ENCODE data around the gene SARDH. TPM values are rescaled to one million over a fixed set of nuclear protein-coding genes. Genes with fewer than 3 reads are reported as not detected.

The SARDH gene
- total RNA-seq, 5 donors from 2014 or later (not counting 1 experiment from before 2014, with no cell fraction given) = 8.8 to 34.4 (median 23.8) TPM

DNA sequence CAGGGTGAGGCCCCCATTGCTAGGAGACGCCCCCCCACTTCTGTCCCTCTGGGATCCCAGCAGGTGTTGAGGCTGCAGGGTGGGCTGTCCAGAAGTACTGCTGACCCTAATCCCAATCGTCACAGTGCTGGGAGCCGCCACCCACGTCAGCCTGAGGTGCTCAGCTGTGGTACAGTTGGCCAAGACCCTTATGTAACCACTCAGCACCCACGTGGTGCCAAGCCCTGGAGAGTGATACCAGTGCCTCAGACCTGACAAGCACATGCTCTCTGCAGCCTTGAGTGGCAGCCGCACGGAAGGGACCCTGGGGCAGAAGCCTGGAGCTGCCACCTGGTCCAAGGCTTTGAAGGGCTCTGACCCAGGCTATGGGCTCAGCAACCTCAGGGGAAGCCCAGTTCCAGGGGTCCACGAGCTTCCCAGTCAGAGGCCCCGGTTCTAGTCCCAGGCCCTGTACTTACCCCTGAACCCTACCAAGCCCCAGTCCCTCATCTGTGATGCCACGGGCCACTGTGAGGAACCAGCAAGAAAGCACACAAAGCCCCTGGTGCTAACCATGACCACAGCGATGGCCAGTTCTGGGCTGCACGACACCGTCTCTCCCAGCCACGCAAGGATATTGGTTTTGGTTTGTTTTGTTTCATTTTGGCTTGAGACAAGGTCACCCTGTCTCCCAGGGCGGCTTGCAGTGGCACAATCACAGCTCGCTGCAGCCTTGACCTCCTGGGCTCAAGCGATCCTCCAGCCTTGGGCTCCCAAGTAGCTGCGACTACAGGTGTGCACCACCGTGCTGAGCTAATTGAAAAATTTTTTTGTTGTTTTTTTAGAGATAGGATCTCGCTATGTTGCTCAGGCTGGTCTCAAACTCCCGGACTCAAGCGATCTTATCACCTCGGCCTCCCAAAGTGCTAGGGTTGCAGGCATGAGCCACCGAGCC, 51.2 kb downstream of the SARDH start:
- Histone ChIP-seq H3K4me3 (ENCODE audit: control insufficient read depth in 1 of 2, extremely low read depth in 1 of 2, low read length in 1 of 2) (no peak overlapping the region), H3K27me3 (replicated peaks in 1 of 2; ENCODE audit: control insufficient read depth in 2 of 2, extremely low read depth in 1 of 2, insufficient read depth in 2 of 2, low read length in 1 of 2) (no peaks in the 10 kb centered on the region), H3K36me3 (ENCODE audit: control insufficient read depth in 2 of 2, extremely low read depth in 1 of 2, insufficient read depth in 1 of 2, low read length in 1 of 2) (peaks cover 7 to 8% of the 10 kb centered on the region in 2 donors), H3K4me1 (ENCODE audit: control insufficient read depth in 1 of 2, extremely low read depth in 1 of 2, insufficient read depth in 2 of 2, low read length in 2 of 2) (peaks cover 27 to 51% of the 10 kb centered on the region in 2 experiments), H3K27ac (ENCODE audit: low read length) (no peak overlapping the region), H3K9me3 (no peaks in the 10 kb centered on the region)
- POLR2A ChIA-PET = no interaction called here
- 84% methylated on average over 14 of the region's 24 CpGs for WGBS (ENCODE audit: insufficient coverage)
- CTCF ChIA-PET = no interaction called here
- peaks cover 25 to 42% (median 32%) of the 10 kb centered on the region in 3 donors for H3K4me1 Mint-ChIP-seq
- no peak for DNase-seq
- no peaks in the 10 kb centered on the region for H3K36me3 Mint-ChIP-seq
- peak overlapping the region; percentile 100 for H3K27ac Mint-ChIP-seq
- H3K4me3 Mint-ChIP-seq = no peak overlapping the region
- ATAC-seq (replicated peaks in 1 of 4) = no peak
- H3K27me3 Mint-ChIP-seq = no peaks in the 10 kb centered on the region
- H3K9me3 Mint-ChIP-seq = no peaks in the 10 kb centered on the region

DNA sequence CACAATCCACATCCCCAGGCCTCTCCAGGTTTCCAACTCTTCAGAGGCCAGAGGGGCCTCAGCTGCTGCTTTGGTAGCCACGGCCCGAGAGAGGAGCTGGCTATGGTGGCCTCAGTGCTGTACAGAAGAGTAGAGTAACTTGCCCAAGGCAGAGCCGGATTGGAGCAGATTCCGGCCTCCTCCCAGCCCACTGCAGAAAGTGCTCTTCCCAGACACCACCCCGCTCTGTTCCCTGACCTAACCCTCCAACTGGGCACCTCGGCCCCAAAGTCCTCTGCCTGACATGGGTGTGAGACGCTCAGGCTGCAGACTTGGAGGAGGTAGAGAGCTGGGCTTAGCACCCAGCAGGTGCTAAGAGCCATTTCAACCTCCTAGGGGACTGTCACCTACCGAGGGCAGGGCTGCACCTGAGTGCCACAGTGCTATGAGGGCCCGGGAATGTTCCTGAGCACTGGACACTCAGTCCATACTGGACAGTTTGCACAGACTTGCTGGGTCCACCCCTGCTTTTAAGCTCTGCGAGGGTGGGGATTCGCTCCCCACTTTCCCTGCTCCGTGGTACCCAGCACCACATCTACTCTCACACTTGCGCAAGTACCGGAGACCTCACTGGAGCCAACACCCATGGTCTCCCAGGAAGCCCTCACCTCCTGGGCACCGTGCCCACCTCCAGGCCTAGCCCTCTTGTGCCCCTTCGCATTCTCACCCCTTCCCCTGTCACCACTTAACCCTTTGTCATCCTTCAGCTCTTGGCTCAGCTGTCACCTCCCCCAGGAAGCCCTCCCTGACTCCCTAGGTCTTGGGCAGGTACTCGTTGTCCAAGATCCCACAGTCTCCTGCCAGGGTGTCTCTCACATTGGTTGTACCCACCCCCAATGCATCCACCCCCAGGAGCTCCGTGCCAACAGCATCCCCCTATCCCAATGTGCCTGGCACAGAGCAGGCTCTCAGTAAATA, 52.2 kb downstream of the SARDH start:
- ATAC-seq (replicated peaks in 1 of 4) = no peak
- Mint-ChIP-seq H3K9me3 (no peaks in the 10 kb centered on the region), H3K4me3 (no peak overlapping the region), H3K36me3 (no peaks in the 10 kb centered on the region), H3K4me1 (peaks cover 30 to 44% (median 36%) of the 10 kb centered on the region in 3 donors), H3K27ac (peak overlapping the region; percentile 100), H3K27me3 (no peaks in the 10 kb centered on the region)
- no peaks in the 10 kb centered on the region for H3K27me3 ChIP-seq (replicated peaks in 1 of 2; ENCODE audit: control insufficient read depth in 2 of 2, extremely low read depth in 1 of 2, insufficient read depth in 2 of 2, low read length in 1 of 2)
- H3K9me3 ChIP-seq = no peaks in the 10 kb centered on the region
- no peak for DNase-seq
- ChIA-PET CTCF (no interaction called here), POLR2A (no interaction called here)
- 94% methylated on average over 13 of the region's 18 CpGs for WGBS (ENCODE audit: insufficient coverage)
- no peak overlapping the region for H3K4me3 ChIP-seq (ENCODE audit: control insufficient read depth in 1 of 2, extremely low read depth in 1 of 2, low read length in 1 of 2)
- peaks cover 7 to 8% of the 10 kb centered on the region in 2 donors for H3K36me3 ChIP-seq (ENCODE audit: control insufficient read depth in 2 of 2, extremely low read depth in 1 of 2, insufficient read depth in 1 of 2, low read length in 1 of 2)
- H3K27ac ChIP-seq (ENCODE audit: low read length) = no peak overlapping the region
- peaks cover 34 to 57% of the 10 kb centered on the region in 2 experiments for H3K4me1 ChIP-seq (ENCODE audit: control insufficient read depth in 1 of 2, extremely low read depth in 1 of 2, insufficient read depth in 2 of 2, low read length in 2 of 2)

DNA sequence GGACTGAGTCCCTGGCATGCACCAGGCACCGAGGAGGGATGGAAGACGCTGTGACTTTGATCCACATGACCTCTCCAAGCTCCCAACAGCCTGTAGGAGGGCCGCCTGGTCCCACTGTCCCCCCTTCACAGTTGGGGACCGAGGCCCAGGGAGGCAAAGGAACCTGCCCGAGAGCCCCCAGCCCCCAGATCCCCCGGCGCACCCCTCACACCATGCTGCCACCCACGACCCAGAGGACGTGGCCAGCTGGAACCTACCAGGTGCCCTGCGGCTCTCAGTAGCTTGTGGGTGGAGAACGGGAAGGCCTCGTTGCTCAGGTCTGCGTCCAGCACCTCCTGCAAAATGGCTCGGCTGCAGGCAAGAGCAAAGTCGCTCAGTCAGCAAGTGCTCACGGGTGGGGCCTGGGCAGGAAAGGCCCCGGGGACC, 53.2 kb downstream of the SARDH start:
- ChIA-PET CTCF (no interaction called here), POLR2A (no interaction called here)
- Mint-ChIP-seq H3K4me3 (peak overlapping the region in 1 of 3 donors; percentile 69), H3K9me3 (no peaks in the 10 kb centered on the region), H3K4me1 (peaks cover 30 to 47% (median 36%) of the 10 kb centered on the region in 3 donors), H3K27me3 (no peaks in the 10 kb centered on the region), H3K27ac (peak overlapping the region; percentile 100), H3K36me3 (no peaks in the 10 kb centered on the region)
- Histone ChIP-seq H3K4me3 (ENCODE audit: control insufficient read depth in 1 of 2, extremely low read depth in 1 of 2, low read length in 1 of 2) (no peak overlapping the region), H3K4me1 (ENCODE audit: control insufficient read depth in 1 of 2, extremely low read depth in 1 of 2, insufficient read depth in 2 of 2, low read length in 2 of 2) (peaks cover 34 to 66% of the 10 kb centered on the region in 2 experiments), H3K36me3 (ENCODE audit: control insufficient read depth in 2 of 2, extremely low read depth in 1 of 2, insufficient read depth in 1 of 2, low read length in 1 of 2) (peaks cover 0 to 4% of the 10 kb centered on the region in 2 donors), H3K27me3 (replicated peaks in 1 of 2; ENCODE audit: control insufficient read depth in 2 of 2, extremely low read depth in 1 of 2, insufficient read depth in 2 of 2, low read length in 1 of 2) (no peaks in the 10 kb centered on the region), H3K27ac (ENCODE audit: low read length) (peak overlapping the region; percentile 93), H3K9me3 (no peaks in the 10 kb centered on the region)
- ATAC-seq (replicated peaks in 1 of 4) (no peak), DNase-seq (no peak)
- WGBS (ENCODE audit: insufficient coverage) = 85% methylated on average over 10 of the region's 17 CpGs

DNA sequence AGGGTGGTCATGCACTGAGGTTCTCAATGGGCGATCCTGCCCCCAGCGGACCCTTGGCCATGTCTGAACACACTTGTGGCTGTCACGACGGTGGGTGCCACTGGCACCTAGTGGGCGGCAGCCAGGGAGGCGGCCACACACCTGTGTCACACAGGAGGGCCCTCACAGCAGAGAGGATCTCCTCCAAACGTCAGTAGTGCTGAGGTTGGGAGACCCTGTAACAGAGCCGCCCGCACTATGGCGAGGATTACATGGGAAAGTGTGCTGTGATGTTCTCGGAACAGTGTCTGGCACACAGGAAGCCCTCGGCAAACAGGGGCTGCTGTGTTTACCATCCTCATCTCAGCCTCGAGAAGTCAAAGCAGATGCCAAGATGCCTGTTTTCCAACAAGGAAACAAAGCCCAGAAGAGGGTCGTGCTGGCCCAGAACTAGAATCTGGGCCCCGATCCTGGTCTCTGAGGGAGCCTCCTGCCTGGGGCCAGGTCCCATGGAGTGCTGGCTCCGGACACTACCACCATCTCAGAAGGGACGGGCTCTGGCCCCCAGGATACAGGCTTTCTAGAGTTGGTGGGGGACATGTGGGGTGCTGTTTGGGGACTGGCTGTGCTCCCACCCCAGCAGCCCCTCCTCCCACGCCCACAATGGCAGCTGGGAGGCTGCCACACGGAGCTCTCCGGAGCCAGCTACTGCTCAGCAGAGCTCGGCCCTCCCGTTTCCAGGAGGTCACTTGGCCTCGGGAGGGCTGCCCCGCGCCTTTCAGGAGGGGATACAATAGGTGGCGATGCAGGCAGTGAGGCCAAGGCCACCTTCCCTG, 53.8 kb downstream of the SARDH start:
- no peaks in the 10 kb centered on the region for H3K9me3 Mint-ChIP-seq
- peaks cover under 1 to 3% of the 10 kb centered on the region in 2 donors for H3K36me3 ChIP-seq (ENCODE audit: control insufficient read depth in 2 of 2, extremely low read depth in 1 of 2, insufficient read depth in 1 of 2, low read length in 1 of 2)
- peak in 16 of 35 experiments; percentile 12 to 66 (median 44) for DNase-seq
- peaks cover 34 to 71% of the 10 kb centered on the region in 2 experiments for H3K4me1 ChIP-seq (ENCODE audit: control insufficient read depth in 1 of 2, extremely low read depth in 1 of 2, insufficient read depth in 2 of 2, low read length in 2 of 2)
- peak overlapping the region; percentile 93 for H3K27ac ChIP-seq (ENCODE audit: low read length)
- H3K27me3 Mint-ChIP-seq = no peaks in the 10 kb centered on the region
- peak overlapping the region; percentile 3 to 33 for H3K4me3 ChIP-seq (ENCODE audit: control insufficient read depth in 1 of 2, extremely low read depth in 1 of 2, low read length in 1 of 2)
- ChIA-PET CTCF (interaction anchor here in 1 of 2 donors (1.0 to 1.5 kb wide), 4 partner anchors 17 to 28 kb away, joined by 3 to 7 read pairs (median 5); no protein-coding TSS in a partner anchor), POLR2A (interaction anchor here (0.7 to 1.6 kb wide), 3 partner anchors 17 to 18 kb away, joined by 3 to 8 read pairs (median 3); no protein-coding TSS in a partner anchor)
- no peaks in the 10 kb centered on the region for H3K27me3 ChIP-seq (replicated peaks in 1 of 2; ENCODE audit: control insufficient read depth in 2 of 2, extremely low read depth in 1 of 2, insufficient read depth in 2 of 2, low read length in 1 of 2)
- 61% methylated on average over 22 of the region's 26 CpGs for WGBS (ENCODE audit: insufficient coverage)
- H3K36me3 Mint-ChIP-seq = no peaks in the 10 kb centered on the region
- H3K9me3 ChIP-seq = no peaks in the 10 kb centered on the region
- H3K4me3 Mint-ChIP-seq = peak overlapping the region; percentile 69 to 84 (median 69)
- H3K27ac Mint-ChIP-seq = peak overlapping the region; percentile 100
- ATAC-seq (replicated peaks in 1 of 4) = peak; percentile 17 to 37 (median 23)
- peaks cover 30 to 50% (median 36%) of the 10 kb centered on the region in 3 donors for H3K4me1 Mint-ChIP-seq

DNA sequence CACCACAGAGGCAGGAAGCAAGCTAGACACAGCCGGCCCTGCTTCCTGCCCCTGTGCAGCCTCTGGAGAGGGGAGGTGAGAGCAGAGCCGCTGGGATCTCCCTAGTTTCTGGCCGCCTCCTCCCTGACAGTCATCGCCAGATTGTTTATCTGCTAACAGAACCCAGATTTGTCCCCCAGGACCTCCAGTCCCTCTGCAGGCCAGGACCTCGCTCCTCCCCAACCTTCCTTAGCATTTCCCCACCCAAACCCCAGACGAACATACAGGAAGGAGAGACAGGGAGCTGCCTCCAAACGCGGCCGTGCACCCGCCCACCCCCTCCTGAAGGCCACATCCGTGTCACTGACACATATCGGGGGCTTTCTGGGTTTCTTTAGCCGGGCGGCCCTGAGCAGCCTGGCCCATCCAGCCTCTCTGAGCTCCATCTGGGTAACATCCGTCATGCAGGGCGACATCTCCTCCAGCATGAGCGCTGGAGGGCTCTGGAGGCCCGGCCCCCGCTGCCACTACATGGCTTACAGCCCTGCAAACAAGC, 54.5 kb downstream of the SARDH start:
- CTCF ChIA-PET = interaction anchor here in 1 of 2 donors (1.0 to 1.5 kb wide), 5 partner anchors 18 to 43 kb away, joined by 3 to 7 read pairs (median 3); no protein-coding TSS in a partner anchor
- H3K4me1 ChIP-seq (ENCODE audit: control insufficient read depth in 1 of 2, extremely low read depth in 1 of 2, insufficient read depth in 2 of 2, low read length in 2 of 2) = peaks cover 34 to 77% of the 10 kb centered on the region in 2 experiments
- POLR2A ChIA-PET = interaction anchor here (0.6 to 1.6 kb wide), 4 partner anchors 17 to 19 kb away, joined by 3 to 8 read pairs (median 3); no protein-coding TSS in a partner anchor
- Mint-ChIP-seq H3K27me3 (no peaks in the 10 kb centered on the region), H3K36me3 (no peaks in the 10 kb centered on the region), H3K27ac (peak overlapping the region; percentile 100), H3K9me3 (no peaks in the 10 kb centered on the region), H3K4me1 (peaks cover 36 to 56% (median 41%) of the 10 kb centered on the region in 3 donors), H3K4me3 (peak overlapping the region; percentile 69 to 84 (median 69))
- H3K27me3 ChIP-seq (replicated peaks in 1 of 2; ENCODE audit: control insufficient read depth in 2 of 2, extremely low read depth in 1 of 2, insufficient read depth in 2 of 2, low read length in 1 of 2) = no peaks in the 10 kb centered on the region
- H3K9me3 ChIP-seq = no peaks in the 10 kb centered on the region
- DNase-seq (peak; percentile 51 to 91 (median 77)), ATAC-seq (replicated peaks in 1 of 4) (peak; percentile 83 to 87 (median 86))
- peak overlapping the region; percentile 93 for H3K27ac ChIP-seq (ENCODE audit: low read length)
- peaks cover 3 to 7% of the 10 kb centered on the region in 2 donors for H3K36me3 ChIP-seq (ENCODE audit: control insufficient read depth in 2 of 2, extremely low read depth in 1 of 2, insufficient read depth in 1 of 2, low read length in 1 of 2)
- 16% methylated on average over 19 of the region's 19 CpGs for WGBS (ENCODE audit: insufficient coverage)
- H3K4me3 ChIP-seq (ENCODE audit: control insufficient read depth in 1 of 2, extremely low read depth in 1 of 2, low read length in 1 of 2) = peak overlapping the region; percentile 25 to 33
